ENCODE measurements around the gene C1orf198. TPM values are rescaled to one million over a fixed set of nuclear protein-coding genes. Genes with fewer than 3 reads are reported as not detected.
A peak's percentile ranks its signal among the peaks of the same experiment; 100 is the strongest.

C1orf198 gene
- total and polyA plus RNA-seq, 12 donors: 26.0 to 66.0 (median 42.9) TPM

GRCh38 chr1:230877146-230877923 lies 9.0 kb upstream of the C1orf198 start:
- intact Hi-C loops (cut with DNase I): no loop called here
- peaks cover 0 to 21% (median 3%) of the 10 kb centered on the region in 7 donors for H3K27me3 ChIP-seq
- H3K4me3 ChIP-seq: no peak overlapping the region
- no peaks in the 10 kb centered on the region for H3K36me3 ChIP-seq
- ATAC-seq (peak in 5 of 8 donors; percentile 21 to 63 (median 35)), DNase-seq (no peak)
- WGBS, 2 donors: 88 to 90% methylated on average over 14 of the region's 14 CpGs
- peaks cover 0 to 12% (median 0%) of the 10 kb centered on the region in 9 donors for H3K4me1 ChIP-seq
- no peaks in the 10 kb centered on the region for H3K9me3 ChIP-seq
- H3K27ac ChIP-seq: no peak overlapping the region
- no peak for TF ChIP-seq CTCF (IDR thresholded peaks at IDR 0.05)

- intact Hi-C loops (cut with DNase I): no loop called here
- no peak for TF ChIP-seq CTCF (IDR thresholded peaks at IDR 0.05)
- 69 to 78% methylated on average over 6 of the region's 6 CpGs for WGBS, 2 donors
These were observed 8.3 kb upstream of the C1orf198 start for GRCh38 chr1:230876660-230877059.

GRCh38 chr1:230875370-230875769 lies 7.0 kb upstream of the C1orf198 start:
- DNase-seq (no peak), ATAC-seq (no peak)
- H3K27ac ChIP-seq: no peak overlapping the region
- H3K4me1 ChIP-seq: peaks cover 0 to 12% (median 1%) of the 10 kb centered on the region in 9 donors
- no peaks in the 10 kb centered on the region for H3K36me3 ChIP-seq
- intact Hi-C loops (cut with DNase I): no loop called here
- no peaks in the 10 kb centered on the region for H3K9me3 ChIP-seq
- H3K4me3 ChIP-seq: no peak overlapping the region
- H3K27me3 ChIP-seq: peaks cover 0 to 12% (median 0%) of the 10 kb centered on the region in 7 donors
- 91 to 93% methylated on average over 8 of the region's 8 CpGs for WGBS, 2 donors
- TF ChIP-seq CTCF (IDR thresholded peaks at IDR 0.05): no peak

More at GRCh38 chr1:230876660-230877059, 8.3 kb upstream of the C1orf198 start:
- no peak for ATAC-seq
- Histone ChIP-seq H3K4me1 (peaks cover 0 to 12% (median 0%) of the 10 kb centered on the region in 9 donors), H3K9me3 (no peaks in the 10 kb centered on the region), H3K4me3 (no peak overlapping the region), H3K27me3 (peaks cover 0 to 21% (median 3%) of the 10 kb centered on the region in 7 donors), H3K36me3 (no peaks in the 10 kb centered on the region), H3K27ac (no peak overlapping the region)
- DNase-seq: no peak

GRCh38 chr1:230870916-230871315 lies 2.6 kb upstream of the C1orf198 start:
- H3K36me3 ChIP-seq: no peaks in the 10 kb centered on the region
- no peak for TF ChIP-seq CTCF (IDR thresholded peaks at IDR 0.05)
- no peak for ATAC-seq
- no peaks in the 10 kb centered on the region for H3K9me3 ChIP-seq
- no peak overlapping the region for H3K27ac ChIP-seq
- no peak for DNase-seq
- 97 to 98% methylated on average over 4 of the region's 4 CpGs for WGBS, 2 donors
- H3K27me3 ChIP-seq: peaks cover 0 to 27% (median 0%) of the 10 kb centered on the region in 7 donors
- H3K4me3 ChIP-seq: no peak overlapping the region
- intact Hi-C loops (cut with DNase I): no loop called here
- peaks cover 5 to 36% (median 23%) of the 10 kb centered on the region in 9 donors for H3K4me1 ChIP-seq
